Stimulated activated CD4-positive, alpha-beta T cell treated with anti-CD3 and anti-CD28 coated beads, Interleukin-15, amount 100 ng/mL, for 24 hours (primary cell): ENCODE results near the gene RNF212.

Source experiments
- DNase-seq: peaks from one replicate; pipeline ENCODE4 v3.0.0-alpha.2; 2020

Gene RNF212

GRCh38 chr4:1087371-1087770 is 26.0 kb downstream of the RNF212 start:
- no peak for DNase-seq

GRCh38 chr4:1086011-1086410 is 27.4 kb downstream of the RNF212 start:
- DNase-seq: no peak

- DNase-seq: no peak
Observed at GRCh38 chr4:1085404-1085799, 28.0 kb downstream of the RNF212 start.

GRCh38 chr4:1084796-1085403 is 28.5 kb downstream of the RNF212 start:
- DNase-seq: no peak

GRCh38 chr4:1084394-1084793 is 29.0 kb downstream of the RNF212 start:
- DNase-seq: no peak

- no peak for DNase-seq
Observed at GRCh38 chr4:1082215-1083182, 30.9 kb downstream of the RNF212 start.

GRCh38 chr4:1081689-1082040 is 31.7 kb downstream of the RNF212 start:
- DNase-seq: peak; percentile 21

GRCh38 chr4:1080961-1081688 is 32.2 kb downstream of the RNF212 start:
- DNase-seq: no peak

- DNase-seq: no peak
Observed at GRCh38 chr4:1080432-1080831, 32.9 kb downstream of the RNF212 start.

- DNase-seq: no peak
Observed at GRCh38 chr4:1079711-1080265, 33.6 kb downstream of the RNF212 start.

GRCh38 chr4:1078490-1078889 is 34.9 kb downstream of the RNF212 start:
- DNase-seq: no peak

GRCh38 chr4:1077711-1078477 is 35.5 kb downstream of the RNF212 start:
- DNase-seq: no peak

GRCh38 chr4:1075809-1076699 is 37.3 kb downstream of the RNF212 start:
- no peak for DNase-seq

GRCh38 chr4:1075225-1075624 is 38.1 kb downstream of the RNF212 start:
- DNase-seq: no peak

GRCh38 chr4:1074077-1074476 is 39.3 kb downstream of the RNF212 start:
- DNase-seq: no peak

GRCh38 chr4:1072830-1073446 is 40.4 kb downstream of the RNF212 start:
- DNase-seq: peak; percentile 67

- no peak for DNase-seq
Observed at GRCh38 chr4:1069394-1069793, 44.0 kb downstream of the RNF212 start.

- no peak for DNase-seq
Observed at GRCh38 chr4:1065732-1066131, 47.6 kb downstream of the RNF212 start.

GRCh38 chr4:1062419-1062818 is 50.9 kb downstream of the RNF212 start:
- no peak for DNase-seq

- DNase-seq: no peak
Observed at GRCh38 chr4:1061760-1062159, 51.6 kb downstream of the RNF212 start.
